Prostate gland (tissue), 2 donors: ENCODE measurements around the gene DERL2. TPM values are rescaled to one million over a fixed set of nuclear protein-coding genes. Genes with fewer than 3 reads are reported as not detected.

Experiments used
- DNase-seq: peaks from one replicate; pipeline ENCODE4 v3.0.0-alpha.2; 2019; ENCODE audit warnings: low spot score
- H3K27ac ChIP-seq, 2 donors: fragments of 200-600 bp; sonication (generic); 2 replicates each; pipeline ENCODE4 v1.5.1; 2017 to 2019
- H3K27me3 ChIP-seq: fragments of 200-600 bp; sonication (generic); replicated peaks from 2 replicates; pipeline ENCODE4 v1.5.1; 2019; ENCODE audit not compliant: insufficient read depth
- H3K36me3 ChIP-seq, 2 donors: fragments of 200-600 bp; sonication (generic); 1 replicate in 1 of 2; 2 replicates in 1 of 2; pipeline versions ENCODE4 v1.5.1 to v1.8.1; 2017 to 2019
- H3K4me1 ChIP-seq: fragments of 200-600 bp; sonication (generic); replicated peaks from 2 replicates; pipeline ENCODE4 v1.5.1; 2019
- H3K4me3 ChIP-seq, 2 donors: fragments of 200-600 bp; sonication (generic); 2 replicates each; pipeline ENCODE4 v1.5.1; 2017 to 2019
- H3K9me3 ChIP-seq: fragments of 200-600 bp; sonication (generic); 2 replicates; pipeline ENCODE4 v1.5.1; 2017
- CTCF ChIP-seq, 4 experiments: fragments of 200-600 bp in 2 of 4; fragments of 450-650 bp in 2 of 4; sonication (generic) in 2 of 4; IDR thresholded peaks; 1 replicate in 3 of 4; 2 replicates in 1 of 4; pipeline ENCODE4 v1.5.1; 2016 to 2019; ENCODE audit warnings: antibody characterized with exemption in 4 of 4, mild to moderate bottlenecking in 2 of 4, moderate library complexity in 2 of 4
- POLR2A ChIP-seq: fragments of 450-650 bp; IDR thresholded peaks from one replicate; pipeline ENCODE4 v1.6.1; 2016; ENCODE audit warnings: antibody characterized with exemption, mild to moderate bottlenecking
- POLR2AphosphoS5 ChIP-seq: sonication (generic); formaldehyde crosslinking; IDR thresholded peaks from one replicate; pipeline ENCODE4 v1.6.1; 2017; ENCODE audit warnings: antibody characterized with exemption
- WGBS: methylation state at CpG from one replicate; pipeline ENCODE4 v1.1.5; 2018; 5-methylcytosine and 5-hydroxymethylcytosine counted together
- intact Hi-C: fragments of 100-400 bp; cut with DNase I; formaldehyde crosslinking; loops from one replicate; pipeline ENCODE4 v1.14.2; 2022
- total RNA-seq, 2 donors: library from RNA; depleted of rRNA; stranded (reverse); fragments of >200 nt; gene quantifications; one replicate each; pipeline ENCODE4 v1.1.0, GENCODE V29; 2016

The DERL2 gene
- total RNA-seq, 2 donors from 2014 or later = 37.9 to 47.3 TPM

GRCh38 chr17:5516060-5516792, 30.2 kb upstream of the DERL2 start:
- Histone ChIP-seq H3K9me3 (no peaks in the 10 kb centered on the region), H3K4me3 (no peak overlapping the region), H3K4me1 (no peaks in the 10 kb centered on the region), H3K27me3 (no peaks in the 10 kb centered on the region), H3K27ac (no peak overlapping the region), H3K36me3 (no peaks in the 10 kb centered on the region)
- TF ChIP-seq CTCF (IDR thresholded peaks at IDR 0.05) (no peak), POLR2A (no peak), POLR2AphosphoS5 (no peak)
- intact Hi-C loops = no loop called here
- DNase-seq = no peak
- 51% methylated on average over 5 of the region's 5 CpGs for WGBS

- H3K27me3 ChIP-seq = no peaks in the 10 kb centered on the region
- no peak overlapping the region for H3K27ac ChIP-seq
- TF ChIP-seq POLR2AphosphoS5 (no peak), CTCF (IDR thresholded peaks at IDR 0.05) (no peak), POLR2A (no peak)
- no peaks in the 10 kb centered on the region for H3K9me3 ChIP-seq
- H3K36me3 ChIP-seq = no peaks in the 10 kb centered on the region
- no peaks in the 10 kb centered on the region for H3K4me1 ChIP-seq
- intact Hi-C loops = no loop called here
- DNase-seq = no peak
- H3K4me3 ChIP-seq = no peak overlapping the region
- WGBS = 83% methylated on average over 10 of the region's 10 CpGs
Measured at GRCh38 chr17:5514976-5515375, 29.0 kb upstream of the DERL2 start.

GRCh38 chr17:5513628-5514027, 27.6 kb upstream of the DERL2 start:
- no peak for DNase-seq
- Histone ChIP-seq H3K4me1 (no peaks in the 10 kb centered on the region), H3K27me3 (no peaks in the 10 kb centered on the region), H3K4me3 (no peak overlapping the region), H3K36me3 (no peaks in the 10 kb centered on the region), H3K27ac (no peak overlapping the region), H3K9me3 (no peaks in the 10 kb centered on the region)
- intact Hi-C loops = no loop called here
- 64% methylated on average over 7 of the region's 7 CpGs for WGBS
- TF ChIP-seq POLR2A = no peak
- no peak for TF ChIP-seq CTCF (IDR thresholded peaks at IDR 0.05)
- TF ChIP-seq POLR2AphosphoS5 = no peak

GRCh38 chr17:5511401-5512225, 25.6 kb upstream of the DERL2 start:
- no peaks in the 10 kb centered on the region for H3K9me3 ChIP-seq
- intact Hi-C loops = no loop called here
- WGBS = 42% methylated on average over 17 of the region's 17 CpGs
- no peak overlapping the region for H3K27ac ChIP-seq
- no peak for TF ChIP-seq POLR2AphosphoS5
- no peak for TF ChIP-seq POLR2A
- no peak for TF ChIP-seq CTCF (IDR thresholded peaks at IDR 0.05)
- no peaks in the 10 kb centered on the region for H3K27me3 ChIP-seq
- no peaks in the 10 kb centered on the region for H3K36me3 ChIP-seq
- DNase-seq = no peak
- H3K4me3 ChIP-seq = no peak overlapping the region
- H3K4me1 ChIP-seq = no peaks in the 10 kb centered on the region
